GM13976 (cell line): Measurements from ENCODE around the gene SMG9.

Experiments used
- DNase-seq: peaks from one replicate; pipeline ENCODE4 v3.0.0; 2012; ENCODE audit warnings: low spot score
- in situ Hi-C: fragments of 300-500 bp; cut with MboI; formaldehyde crosslinking; loops from one replicate; pipeline ENCODE4 v1.12.0; 2022; ENCODE audit warnings: low sequenced_read_pairs, mixed read lengths, inconsistent platforms; ENCODE audit not compliant: unreplicated experiment
- TF ChIP-seq, protein P1 (sequence below): IDR thresholded peaks from 2 replicates; pipeline ENCODE4 v1.5.1; 2012; ENCODE audit warnings: borderline replicate concordance, mild to moderate bottlenecking; ENCODE audit not compliant: insufficient read depth; ENCODE audit errors: extremely low read depth, missing control alignments, control extremely low read depth

SMG9 gene

DNA sequence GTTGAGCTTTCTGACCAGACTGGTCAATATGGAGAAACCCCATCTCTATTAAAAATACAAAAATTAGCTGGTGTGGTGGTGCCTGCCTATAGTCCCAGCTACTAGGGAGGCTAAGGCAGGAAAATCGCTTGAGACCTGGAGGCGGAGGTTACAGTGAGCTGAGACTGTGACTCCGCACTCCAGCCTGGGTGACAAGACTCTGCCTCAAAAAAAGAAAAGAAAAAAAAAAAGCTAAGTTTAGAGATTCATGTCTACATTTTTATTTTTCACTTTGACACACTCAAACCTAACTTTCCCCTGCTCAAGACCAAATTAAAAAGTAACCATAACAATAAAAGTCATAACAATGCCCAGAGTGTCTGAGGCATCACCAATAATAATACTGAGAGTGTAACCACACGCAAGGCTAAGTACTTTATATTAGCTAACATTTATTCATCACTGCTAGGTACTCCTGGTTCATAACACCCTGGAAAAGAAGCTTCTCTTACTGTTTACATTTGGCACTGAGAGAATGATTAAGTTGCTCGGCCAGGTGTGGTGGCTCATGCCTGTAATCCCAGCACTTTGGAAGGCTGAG is 33.2 kb downstream of the SMG9 start:
- DNase-seq, result no peak
- in situ Hi-C loops, result no loop called here
- TF ChIP-seq, protein P1, sequence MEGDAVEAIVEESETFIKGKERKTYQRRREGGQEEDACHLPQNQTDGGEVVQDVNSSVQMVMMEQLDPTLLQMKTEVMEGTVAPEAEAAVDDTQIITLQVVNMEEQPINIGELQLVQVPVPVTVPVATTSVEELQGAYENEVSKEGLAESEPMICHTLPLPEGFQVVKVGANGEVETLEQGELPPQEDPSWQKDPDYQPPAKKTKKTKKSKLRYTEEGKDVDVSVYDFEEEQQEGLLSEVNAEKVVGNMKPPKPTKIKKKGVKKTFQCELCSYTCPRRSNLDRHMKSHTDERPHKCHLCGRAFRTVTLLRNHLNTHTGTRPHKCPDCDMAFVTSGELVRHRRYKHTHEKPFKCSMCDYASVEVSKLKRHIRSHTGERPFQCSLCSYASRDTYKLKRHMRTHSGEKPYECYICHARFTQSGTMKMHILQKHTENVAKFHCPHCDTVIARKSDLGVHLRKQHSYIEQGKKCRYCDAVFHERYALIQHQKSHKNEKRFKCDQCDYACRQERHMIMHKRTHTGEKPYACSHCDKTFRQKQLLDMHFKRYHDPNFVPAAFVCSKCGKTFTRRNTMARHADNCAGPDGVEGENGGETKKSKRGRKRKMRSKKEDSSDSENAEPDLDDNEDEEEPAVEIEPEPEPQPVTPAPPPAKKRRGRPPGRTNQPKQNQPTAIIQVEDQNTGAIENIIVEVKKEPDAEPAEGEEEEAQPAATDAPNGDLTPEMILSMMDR, result no peak

DNA sequence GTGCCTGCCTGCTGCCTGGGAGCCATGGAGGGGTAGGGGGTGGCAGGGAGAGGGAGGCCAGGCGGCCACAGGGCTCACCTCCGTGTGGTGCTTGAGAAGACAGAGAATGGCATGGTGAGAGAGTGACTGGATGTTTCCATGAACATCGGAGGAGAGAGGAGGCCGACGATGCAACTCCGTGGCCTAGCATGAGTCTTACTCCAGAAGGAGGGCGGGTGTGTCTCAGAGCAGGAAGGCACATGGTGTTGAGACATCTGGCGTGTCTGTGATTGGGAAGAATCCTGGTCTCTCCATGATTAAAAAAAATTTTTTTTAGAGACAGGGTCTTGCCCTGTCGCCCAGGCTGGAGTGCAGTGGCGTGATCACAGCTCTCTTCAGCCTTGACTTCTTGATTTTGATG is 33.8 kb downstream of the SMG9 start:
- in situ Hi-C loops, result no loop called here
- no peak for DNase-seq
- TF ChIP-seq, protein P1, result no peak

DNA sequence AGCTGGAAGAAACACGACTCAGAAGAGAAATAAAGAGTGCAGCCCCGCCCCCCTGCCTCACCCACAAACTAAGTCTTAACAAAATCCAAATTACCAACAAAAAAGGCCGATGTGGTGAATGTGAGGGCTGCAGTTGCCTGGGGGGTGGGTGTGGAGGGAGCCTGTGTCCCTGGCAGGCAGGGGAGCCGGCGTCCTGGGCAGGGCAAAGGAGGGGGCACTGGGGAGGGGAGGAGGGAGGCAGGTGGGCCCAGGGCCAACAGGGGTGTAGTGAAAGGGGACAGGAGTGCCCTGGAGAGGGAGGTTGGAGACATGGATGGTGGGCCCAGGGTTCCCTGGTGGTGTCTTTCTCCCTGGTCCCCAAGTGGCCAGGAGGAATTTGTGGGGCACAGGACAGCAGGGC is 34.8 kb downstream of the SMG9 start:
- TF ChIP-seq, protein P1, result no peak
- DNase-seq, result no peak
- in situ Hi-C loops, result no loop called here

DNA sequence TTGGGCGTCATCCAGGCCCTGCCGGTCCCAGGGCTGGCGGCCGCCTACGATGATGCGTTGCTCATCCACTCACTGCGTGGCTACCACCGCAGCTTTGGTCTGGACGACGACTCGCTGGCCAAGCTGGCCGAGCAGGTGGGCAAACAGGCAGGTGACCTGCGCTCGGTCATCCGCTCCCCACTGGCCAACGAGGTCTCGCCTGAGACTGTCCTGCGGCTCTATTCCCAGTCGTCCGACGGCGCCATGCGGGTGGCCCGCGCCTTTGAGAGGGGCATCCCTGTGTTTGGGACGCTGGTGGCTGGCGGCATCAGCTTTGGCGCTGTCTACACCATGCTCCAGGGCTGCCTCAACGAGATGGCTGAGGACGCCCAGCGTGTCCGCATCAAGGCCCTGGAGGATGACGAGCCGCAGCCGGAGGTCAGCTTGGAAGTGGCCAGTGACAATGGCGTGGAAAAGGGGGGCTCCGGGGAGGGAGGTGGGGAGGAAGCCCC is 35.3 kb downstream of the SMG9 start:
- in situ Hi-C loops, result no loop called here
- no peak for DNase-seq
- TF ChIP-seq, protein P1, result no peak

DNA sequence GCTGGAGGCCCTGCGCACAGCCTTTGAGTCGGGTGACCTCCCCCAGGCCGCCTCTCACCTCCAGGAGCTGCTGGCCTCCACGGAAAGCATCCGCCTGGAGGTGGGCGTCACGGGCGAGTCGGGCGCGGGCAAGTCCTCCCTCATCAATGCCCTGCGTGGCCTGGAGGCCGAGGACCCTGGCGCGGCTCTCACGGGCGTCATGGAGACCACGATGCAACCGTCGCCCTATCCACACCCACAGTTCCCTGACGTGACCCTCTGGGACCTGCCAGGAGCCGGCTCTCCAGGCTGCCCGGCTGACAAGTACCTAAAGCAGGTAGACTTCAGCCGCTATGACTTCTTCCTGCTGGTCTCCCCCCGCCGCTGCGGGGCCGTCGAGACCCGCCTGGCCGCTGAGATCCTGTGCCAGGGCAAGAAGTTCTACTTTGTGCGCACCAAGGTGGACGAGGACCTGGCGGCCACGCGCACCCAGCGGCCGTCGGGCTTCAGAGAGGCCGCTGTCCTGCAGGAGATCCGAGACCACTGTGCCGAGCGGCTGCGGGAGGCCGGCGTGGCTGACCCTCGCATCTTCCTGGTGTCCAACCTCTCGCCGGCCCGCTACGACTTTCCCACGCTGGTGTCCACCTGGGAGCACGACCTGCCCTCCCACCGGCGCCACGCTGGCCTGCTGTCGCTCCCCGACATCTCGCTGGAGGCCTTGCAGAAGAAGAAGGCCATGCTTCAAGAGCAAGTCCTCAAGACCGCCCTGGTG is 36.0 kb downstream of the SMG9 start:
- TF ChIP-seq, protein P1, result no peak
- in situ Hi-C loops, result no loop called here
- no peak for DNase-seq

DNA sequence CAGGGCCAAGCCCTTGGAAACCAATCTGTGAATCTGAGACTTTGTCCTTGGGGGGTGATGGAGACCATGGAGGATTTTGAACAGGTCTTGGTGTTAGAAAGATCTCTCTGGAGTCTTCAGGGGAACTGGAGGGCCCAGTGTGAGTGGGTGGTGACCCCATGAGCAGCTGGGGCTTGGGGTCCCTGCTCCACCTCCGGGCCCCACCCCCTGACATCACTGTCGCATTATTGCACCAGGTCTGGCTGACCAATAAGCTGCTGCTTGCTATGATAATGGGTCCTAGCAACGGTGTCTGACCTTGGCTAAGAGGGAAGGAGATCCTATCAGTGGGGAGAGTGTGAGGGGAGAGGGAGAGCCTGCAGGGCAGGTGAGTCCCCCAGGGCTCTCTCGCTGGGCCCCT is 39.0 kb downstream of the SMG9 start, which contains the start of gene IRGC:
Gene IRGC (plus strand): TSS at position 301 of the 400 bp plus-strand sequence. CDS start 2,483 bp downstream, outside the sequence.
- TF ChIP-seq, protein P1, result no peak
- no peak for DNase-seq
- in situ Hi-C loops, result no loop called here
